ENCODE results near the gene LAMB4.

DNA sequence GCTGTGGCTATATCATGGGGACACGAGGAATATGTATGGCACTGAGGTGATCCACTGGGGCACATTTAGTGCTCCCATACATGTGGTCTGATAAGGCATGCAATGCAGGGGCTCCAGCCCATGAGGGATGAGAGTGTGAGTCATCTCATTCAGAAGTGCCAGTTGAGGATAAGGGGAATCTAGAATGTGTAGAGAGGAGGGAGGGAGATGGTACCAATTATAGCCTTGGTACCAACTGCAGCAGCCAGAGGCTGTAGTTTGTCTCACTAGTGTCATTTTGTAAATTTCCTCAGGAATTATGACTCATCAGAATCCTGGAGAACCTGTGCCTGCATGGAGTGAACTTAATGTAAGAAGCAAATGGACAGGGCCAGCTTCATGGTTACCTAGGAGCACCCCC, 46.2 kb downstream of the LAMB4 start:
- TF ChIP-seq, protein P1, sequence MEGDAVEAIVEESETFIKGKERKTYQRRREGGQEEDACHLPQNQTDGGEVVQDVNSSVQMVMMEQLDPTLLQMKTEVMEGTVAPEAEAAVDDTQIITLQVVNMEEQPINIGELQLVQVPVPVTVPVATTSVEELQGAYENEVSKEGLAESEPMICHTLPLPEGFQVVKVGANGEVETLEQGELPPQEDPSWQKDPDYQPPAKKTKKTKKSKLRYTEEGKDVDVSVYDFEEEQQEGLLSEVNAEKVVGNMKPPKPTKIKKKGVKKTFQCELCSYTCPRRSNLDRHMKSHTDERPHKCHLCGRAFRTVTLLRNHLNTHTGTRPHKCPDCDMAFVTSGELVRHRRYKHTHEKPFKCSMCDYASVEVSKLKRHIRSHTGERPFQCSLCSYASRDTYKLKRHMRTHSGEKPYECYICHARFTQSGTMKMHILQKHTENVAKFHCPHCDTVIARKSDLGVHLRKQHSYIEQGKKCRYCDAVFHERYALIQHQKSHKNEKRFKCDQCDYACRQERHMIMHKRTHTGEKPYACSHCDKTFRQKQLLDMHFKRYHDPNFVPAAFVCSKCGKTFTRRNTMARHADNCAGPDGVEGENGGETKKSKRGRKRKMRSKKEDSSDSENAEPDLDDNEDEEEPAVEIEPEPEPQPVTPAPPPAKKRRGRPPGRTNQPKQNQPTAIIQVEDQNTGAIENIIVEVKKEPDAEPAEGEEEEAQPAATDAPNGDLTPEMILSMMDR (IDR thresholded peaks at IDR 0.05) = no peak
- no peak for TF ChIP-seq POLR2A (IDR thresholded peaks at IDR 0.05)
